GM23248 (cell line): ENCODE data around the gene MMP2.

ENCODE experiments used
- EZH2 ChIP-seq: fragments of 200-600 bp; sonication (generic); IDR thresholded peaks from 2 replicates; pipeline ENCODE4 v1.6.1; 2018; ENCODE audit warnings: antibody characterized with exemption, mild to moderate bottlenecking; ENCODE audit not compliant: insufficient read depth, poor library complexity, severe bottlenecking
- EZH2phosphoT487 ChIP-seq: fragments of 200-600 bp; sonication (generic); IDR thresholded peaks from 2 replicates; pipeline ENCODE4 v1.6.1; 2018; ENCODE audit warnings: antibody characterized with exemption, moderate library complexity, mild to moderate bottlenecking, low read depth; ENCODE audit not compliant: insufficient read depth

GRCh38 chr16:55487048-55487803, 8.2 kb downstream of the MMP2 start:
- TF ChIP-seq EZH2, result no peak
- no peak for TF ChIP-seq EZH2phosphoT487
